WTC11 (cell line): ENCODE measurements around the gene SVOPL.

Experiments
- CBFB ChIP-seq: sonication (generic); formaldehyde crosslinking; IDR thresholded peaks from 2 replicates; pipeline ENCODE4 v1.8.1; 2022; ENCODE audit warnings: mild to moderate bottlenecking, low read depth, missing genetic modification reagents
- CREB1 ChIP-seq: sonication (generic); formaldehyde crosslinking; IDR thresholded peaks from 2 replicates; pipeline ENCODE4 v1.8.0; 2023; ENCODE audit warnings: mild to moderate bottlenecking, missing genetic modification reagents
- CTCF ChIP-seq: fragments of 200-600 bp; IDR thresholded peaks from 2 replicates; pipeline ENCODE4 v1.8.0; 2022; ENCODE audit warnings: antibody characterized with exemption
- HMGXB4 ChIP-seq: sonication (generic); formaldehyde crosslinking; IDR thresholded peaks from 2 replicates; pipeline ENCODE4 v1.8.1; 2023; ENCODE audit warnings: mild to moderate bottlenecking, moderate library complexity, missing genetic modification reagents
- JUN ChIP-seq: sonication (generic); formaldehyde crosslinking; IDR thresholded peaks from 2 replicates; pipeline ENCODE4 v1.8.0; 2023; ENCODE audit warnings: mild to moderate bottlenecking, missing genetic modification reagents
- MLX ChIP-seq: sonication (generic); formaldehyde crosslinking; IDR thresholded peaks from 2 replicates; pipeline ENCODE4 v1.8.1; 2023; ENCODE audit warnings: mild to moderate bottlenecking, missing genetic modification reagents, moderate library complexity
- MYBL2 ChIP-seq: sonication (generic); formaldehyde crosslinking; IDR thresholded peaks from 2 replicates; pipeline ENCODE4 v1.8.1; 2023; ENCODE audit warnings: mild to moderate bottlenecking, moderate library complexity, missing genetic modification reagents
- PREB ChIP-seq: sonication (generic); formaldehyde crosslinking; IDR thresholded peaks from 2 replicates; pipeline ENCODE4 v1.8.1; 2022; ENCODE audit warnings: mild to moderate bottlenecking, missing genetic modification reagents, moderate library complexity, borderline replicate concordance
- RELA ChIP-seq: sonication (generic); formaldehyde crosslinking; IDR thresholded peaks from 2 replicates; pipeline ENCODE4 v1.8.1; 2022; ENCODE audit warnings: missing genetic modification reagents, mild to moderate bottlenecking, borderline replicate concordance
- TCF7 ChIP-seq: sonication (generic); formaldehyde crosslinking; IDR thresholded peaks from 2 replicates; pipeline ENCODE4 v1.8.0; 2022; ENCODE audit warnings: mild to moderate bottlenecking, low read depth, missing genetic modification reagents, moderate library complexity
- TEAD4 ChIP-seq: sonication (generic); formaldehyde crosslinking; IDR thresholded peaks from 2 replicates; pipeline ENCODE4 v1.8.0; 2022; ENCODE audit warnings: mild to moderate bottlenecking, missing genetic modification reagents
- ZBTB43 ChIP-seq: sonication (generic); formaldehyde crosslinking; IDR thresholded peaks from 2 replicates; pipeline ENCODE4 v1.8.1; 2023; ENCODE audit warnings: mild to moderate bottlenecking, missing genetic modification reagents
- ZSCAN18 ChIP-seq: fragments of 250-450 bp; sonication (Bioruptor Pico); IDR thresholded peaks from 2 replicates; pipeline ENCODE4 v2.1.2; 2022; ENCODE audit warnings: mild to moderate bottlenecking, moderate library complexity

GRCh38 chr7:138565071-138565450 is 136.1 kb downstream of the SVOPL start:
- no peak for TF ChIP-seq HMGXB4 (CRISPR knock-in tag)
- TF ChIP-seq CTCF = no peak
- TF ChIP-seq JUN (CRISPR knock-in tag) = no peak
- no peak for TF ChIP-seq ZSCAN18
- TF ChIP-seq MLX (CRISPR knock-in tag) = no peak
- TF ChIP-seq ZBTB43 (CRISPR knock-in tag) = no peak
- no peak for TF ChIP-seq CREB1
- TF ChIP-seq PREB (CRISPR knock-in tag) = no peak
- no peak for TF ChIP-seq TEAD4 (CRISPR knock-in tag)
- TF ChIP-seq TCF7 (CRISPR knock-in tag) = no peak
- no peak for TF ChIP-seq CBFB (CRISPR knock-in tag)
- no peak for TF ChIP-seq RELA (CRISPR knock-in tag)
- no peak for TF ChIP-seq MYBL2 (CRISPR knock-in tag)
